HG03521 (cell line): Measurements from ENCODE around the gene CASQ1.

Source experiments
- ATAC-seq: cut with Tn5 transposase; IDR thresholded peaks from one replicate; pipeline ENCODE4 v1.9.1; 2021; ENCODE audit warnings: mild to moderate bottlenecking, moderate library complexity; ENCODE audit not compliant: unreplicated experiment

Gene CASQ1

DNA sequence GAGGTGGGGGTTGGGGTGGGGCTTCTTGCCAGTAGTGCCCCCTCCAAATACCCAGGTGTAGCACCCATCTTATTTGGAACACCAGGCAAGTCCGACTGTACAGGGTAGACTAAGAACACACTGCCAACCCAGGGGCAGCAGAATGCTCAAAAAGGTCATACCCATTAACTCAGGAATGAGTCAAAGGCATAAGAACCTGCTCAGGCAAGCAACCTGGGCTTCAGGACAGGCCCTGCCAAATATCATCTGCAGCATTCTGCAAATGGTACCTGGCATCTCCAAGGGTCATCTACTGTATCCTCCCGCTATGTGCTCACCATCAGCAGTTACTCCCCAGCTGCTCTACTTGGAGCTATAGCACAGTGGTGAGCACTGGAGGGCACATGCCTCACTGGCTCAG, 34.2 kb downstream of the CASQ1 start:
- ATAC-seq = no peak

DNA sequence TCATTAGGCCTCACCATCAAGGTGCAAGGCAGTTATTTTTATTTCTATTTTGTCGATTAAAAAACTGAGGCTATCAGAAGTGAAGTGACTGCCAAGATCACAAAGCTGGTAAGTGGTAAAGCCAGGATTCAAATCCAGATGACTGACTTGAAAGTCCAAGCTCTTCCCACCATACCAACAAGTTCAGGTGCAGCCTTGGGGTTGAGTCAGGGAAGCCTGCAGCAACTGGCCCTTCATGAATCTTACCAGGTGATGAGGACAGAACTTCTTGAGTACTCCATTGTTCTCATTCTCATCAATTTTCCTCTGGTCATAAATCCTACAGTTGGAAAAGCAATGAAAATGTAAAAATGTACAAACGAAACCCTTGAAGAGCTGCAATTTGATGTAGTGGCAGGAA, 35.0 kb downstream of the CASQ1 start:
- ATAC-seq = no peak

DNA sequence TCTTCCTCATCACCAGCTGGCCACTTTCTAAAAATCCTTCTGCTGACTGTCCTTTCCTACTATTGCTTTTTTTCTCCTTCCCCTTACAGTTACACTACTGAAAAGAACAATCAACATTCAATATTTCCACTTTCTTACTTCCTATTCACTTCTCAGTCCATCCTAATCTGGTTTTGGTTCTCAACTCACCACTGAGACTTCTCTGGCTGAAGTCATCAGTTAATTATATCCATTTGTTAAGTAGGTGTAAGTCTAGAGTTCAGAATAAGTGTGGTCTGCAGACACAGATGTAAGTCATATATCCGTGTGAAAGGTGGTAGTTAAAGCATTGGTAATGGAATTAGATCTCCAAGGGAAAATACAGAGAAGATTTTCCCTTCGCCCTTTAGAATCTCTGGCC, 36.2 kb downstream of the CASQ1 start:
- ATAC-seq = no peak

DNA sequence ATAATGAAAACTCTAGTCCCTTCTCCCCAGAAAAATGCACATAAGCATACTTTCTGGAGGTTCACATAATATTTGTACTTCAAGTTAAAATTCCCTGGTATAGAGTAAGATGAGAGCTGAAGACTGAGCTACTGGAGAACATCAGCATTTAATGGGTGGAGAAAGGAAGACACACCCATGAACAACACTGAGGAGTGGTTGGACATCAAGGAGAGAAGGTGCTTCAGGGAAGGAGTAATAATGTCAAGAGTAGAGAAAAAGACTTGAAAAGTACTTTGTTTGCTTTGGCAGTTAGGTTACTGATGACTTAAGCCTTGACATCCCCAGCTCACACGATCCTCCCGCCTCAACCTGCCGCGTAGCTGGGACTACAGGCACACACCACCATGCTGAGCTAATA, 36.7 kb downstream of the CASQ1 start:
- ATAC-seq = no peak

DNA sequence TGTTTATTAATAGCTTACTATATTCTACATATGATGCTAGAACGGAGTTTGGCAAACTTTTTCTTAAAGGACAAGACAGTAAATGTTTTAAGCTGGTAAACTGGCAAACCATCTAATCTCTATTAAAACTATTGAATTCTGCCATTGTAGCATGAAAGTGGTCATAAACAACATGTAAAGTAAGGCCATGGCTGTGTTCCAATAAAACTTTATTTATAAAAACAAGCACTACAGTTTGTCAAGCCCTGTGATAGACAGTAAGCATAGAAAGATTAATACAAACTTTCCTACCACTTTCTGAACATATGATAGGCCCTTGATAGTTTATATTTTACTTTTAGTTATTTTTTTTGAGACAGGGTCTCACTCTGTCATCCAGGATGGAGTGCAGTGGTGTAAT, 37.2 kb downstream of the CASQ1 start:
- no peak for ATAC-seq

DNA sequence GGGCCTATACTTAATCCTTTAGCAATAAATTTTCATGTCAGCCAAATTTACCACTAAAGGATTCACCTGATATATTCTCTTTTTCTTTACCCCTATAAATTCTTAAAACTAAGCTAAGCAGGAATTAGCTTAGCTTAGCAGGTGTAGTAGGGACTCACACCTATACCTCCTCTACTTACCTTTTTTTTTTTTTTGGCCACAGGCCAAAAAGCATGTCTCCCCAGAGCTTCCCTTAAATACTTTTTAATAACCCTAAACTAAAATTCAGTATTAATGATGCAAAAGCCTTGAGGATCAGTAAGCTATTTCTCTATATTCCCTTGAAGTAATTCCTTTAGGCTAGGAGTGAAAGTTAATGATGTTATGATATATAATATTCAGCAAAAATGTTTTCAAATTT, 38.1 kb downstream of the CASQ1 start:
- ATAC-seq = no peak

DNA sequence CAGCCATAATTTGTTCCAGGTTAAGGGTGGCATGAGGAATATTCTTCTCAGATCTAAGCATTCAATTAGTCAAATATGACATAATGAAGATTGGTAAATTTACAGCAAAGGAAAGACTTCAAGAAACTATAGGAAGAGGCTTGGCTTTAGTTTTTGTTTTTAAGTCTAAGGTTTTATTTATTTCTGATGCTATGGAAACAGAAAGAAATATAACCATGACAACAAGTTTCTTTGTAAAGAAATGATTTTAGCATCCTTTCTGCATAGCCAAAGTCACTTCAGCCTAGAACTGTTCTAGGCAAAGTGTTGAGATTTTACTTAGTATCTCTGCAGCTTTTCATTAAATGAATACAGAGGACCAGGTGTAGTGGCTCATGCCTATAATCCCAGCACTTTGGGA, 42.5 kb downstream of the CASQ1 start:
- no peak for ATAC-seq

DNA sequence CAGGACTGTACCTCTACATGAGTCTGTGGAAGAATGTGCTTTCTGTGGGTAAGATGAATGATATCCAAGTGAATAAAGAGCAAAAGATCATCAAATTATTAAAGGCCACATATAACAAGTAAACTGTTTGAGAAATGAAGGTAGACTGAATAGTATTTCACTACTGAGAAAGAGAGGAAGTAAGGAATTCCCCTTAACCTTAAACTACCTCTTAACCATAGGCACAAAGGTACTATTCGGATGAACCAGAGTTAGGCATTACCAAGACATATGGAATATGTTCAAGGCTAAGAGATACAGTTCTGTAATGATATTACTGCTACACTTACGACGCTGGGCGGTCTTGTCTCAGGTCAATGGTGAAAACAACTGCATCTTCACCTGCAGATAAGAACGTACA, 46.4 kb downstream of the CASQ1 start:
- no peak for ATAC-seq

DNA sequence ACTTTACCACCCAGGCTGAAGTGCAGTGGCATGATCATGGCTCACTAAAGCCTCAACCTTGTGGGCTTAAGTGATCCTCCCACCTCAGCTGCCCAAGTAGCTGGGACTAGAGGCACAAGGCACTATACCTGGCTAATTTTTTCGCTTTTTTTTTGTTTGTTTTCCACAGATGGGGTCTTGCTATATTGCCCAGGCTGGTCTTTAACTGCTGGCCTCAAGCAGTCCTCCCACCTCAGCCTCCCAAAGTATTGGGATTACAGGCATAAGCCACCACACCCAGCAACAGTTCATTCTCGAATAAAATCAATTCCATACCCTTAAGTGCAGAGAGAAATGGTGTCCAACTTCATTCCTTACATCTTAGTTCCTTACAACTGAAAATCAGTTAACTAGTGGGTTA, 47.2 kb downstream of the CASQ1 start:
- no peak for ATAC-seq

DNA sequence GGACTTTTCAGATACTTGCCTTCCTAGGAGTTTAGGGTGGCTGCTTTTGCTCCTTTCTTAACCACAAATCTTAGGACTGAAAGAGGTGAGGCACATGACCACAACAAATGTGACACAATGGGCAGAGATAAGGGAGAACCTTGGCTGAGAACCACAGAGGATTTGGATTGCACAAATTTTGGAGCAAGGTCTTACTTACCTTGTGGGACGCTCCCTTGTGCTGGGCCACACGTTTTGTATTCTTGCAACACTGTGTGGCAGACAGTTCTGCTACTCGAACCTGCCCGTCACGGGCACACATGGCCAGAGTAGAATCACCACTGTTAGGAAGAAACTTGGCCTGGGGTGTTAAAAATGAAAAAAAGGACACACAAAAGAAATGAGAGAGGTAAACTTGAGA, 48.0 kb downstream of the CASQ1 start:
- ATAC-seq = no peak

DNA sequence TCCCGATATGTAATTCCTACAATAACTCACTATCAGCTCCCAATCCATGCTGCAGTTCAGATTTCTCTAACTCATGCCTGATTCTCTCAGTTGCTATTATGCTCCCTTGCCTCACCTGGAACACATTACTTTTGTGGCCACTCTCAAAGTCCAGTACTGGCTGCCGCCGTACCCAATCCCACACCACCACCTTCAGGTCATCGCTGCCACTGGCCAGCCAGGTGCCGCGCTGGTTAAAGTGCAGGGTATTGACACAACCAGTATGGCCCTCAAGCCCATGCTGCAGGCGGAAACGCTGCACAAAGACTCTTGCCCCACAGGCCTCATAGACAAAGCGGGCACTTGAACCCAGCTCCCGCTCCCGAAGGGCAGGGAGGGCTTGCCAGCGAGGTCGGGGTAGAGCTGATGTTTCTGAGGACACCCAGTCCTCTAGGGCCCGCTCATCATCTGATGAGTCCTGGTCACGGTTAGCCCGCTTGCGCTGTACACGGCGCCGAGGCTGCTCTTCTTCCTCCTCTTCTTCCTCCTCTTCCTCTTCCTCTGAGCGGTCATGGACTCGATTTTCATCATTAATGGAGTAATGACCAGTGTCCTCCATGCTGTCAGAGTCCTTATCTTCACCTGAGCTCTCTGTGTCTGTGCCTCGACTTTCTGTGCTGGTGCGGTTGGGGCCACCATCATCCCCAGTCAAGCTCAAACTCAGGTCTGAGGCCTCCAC, 49.4 kb downstream of the CASQ1 start:
- ATAC-seq = no peak

DNA sequence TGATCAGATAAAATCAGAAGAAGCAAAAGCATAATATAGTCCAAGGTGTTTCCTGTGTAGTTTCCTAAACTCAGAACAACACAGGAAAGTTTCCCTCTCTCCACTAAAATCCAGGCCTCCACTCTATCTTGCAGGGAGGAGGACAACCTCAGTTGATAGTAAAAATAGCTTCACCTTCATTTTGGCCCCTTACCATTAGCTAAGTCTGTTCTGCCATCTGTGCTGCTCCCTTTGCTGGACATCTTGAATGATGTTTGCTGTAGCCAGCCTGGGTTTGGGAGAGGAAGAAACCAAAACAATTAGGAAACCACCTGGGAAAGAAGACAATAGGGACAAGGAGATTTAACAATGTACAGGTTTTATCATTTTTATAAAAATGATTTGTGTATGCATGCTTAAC, 53.4 kb downstream of the CASQ1 start:
- ATAC-seq = no peak

DNA sequence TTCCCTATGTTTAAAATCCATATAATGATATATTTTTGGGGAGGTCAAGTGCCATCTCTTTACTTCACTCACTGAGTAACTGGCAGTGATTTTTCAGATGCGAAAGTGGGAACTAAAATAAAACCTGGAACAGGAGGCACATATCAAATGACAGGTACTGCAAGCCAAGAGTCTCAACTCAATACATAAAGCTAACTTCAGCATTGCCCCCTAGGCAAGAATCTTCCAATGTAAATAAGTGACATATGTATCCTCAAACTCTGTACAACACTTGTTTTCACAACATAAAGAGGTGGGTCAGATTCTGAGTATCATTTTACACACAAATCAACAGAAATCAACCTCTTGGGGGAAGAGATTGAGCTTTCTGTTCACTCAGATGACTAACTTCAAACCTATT, 53.8 kb downstream of the CASQ1 start:
- no peak for ATAC-seq

DNA sequence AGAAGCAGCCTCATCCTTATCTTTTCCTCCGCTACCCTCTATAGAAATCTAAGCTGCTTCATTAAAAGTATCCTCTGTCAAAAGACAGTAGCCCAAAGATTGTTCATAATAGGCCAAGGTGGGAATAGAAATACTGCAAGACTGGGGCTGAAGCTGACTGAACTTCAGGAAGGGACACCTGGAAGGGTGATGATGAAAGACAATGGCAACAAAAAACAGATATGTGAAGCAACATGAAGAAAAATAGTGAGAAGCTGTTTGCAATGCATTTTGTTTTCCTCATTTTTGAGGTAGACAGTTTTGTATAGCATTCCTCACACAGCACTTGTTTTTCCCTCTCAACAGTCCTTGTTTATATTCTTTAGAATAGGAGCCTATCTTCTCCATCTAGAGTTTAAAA, 55.1 kb downstream of the CASQ1 start:
- ATAC-seq = no peak

DNA sequence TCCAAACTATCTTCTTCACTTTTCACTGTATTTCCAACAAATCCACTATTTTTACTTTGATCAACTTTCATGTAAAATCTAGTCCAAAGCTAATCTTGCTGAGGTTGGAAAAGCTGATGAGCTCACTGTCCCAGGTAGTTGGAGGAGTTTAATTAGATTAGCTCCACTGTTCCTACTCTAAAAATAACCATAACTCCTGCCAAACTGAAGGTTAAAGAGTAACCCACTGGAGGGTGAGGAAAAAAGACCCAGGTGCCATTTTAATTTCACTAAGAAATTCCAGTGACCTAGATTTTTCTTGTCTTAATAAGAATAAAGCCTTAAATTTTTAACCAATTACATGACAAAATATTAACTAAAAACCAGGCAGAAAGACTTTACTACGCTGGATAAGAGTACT, 56.7 kb downstream of the CASQ1 start:
- no peak for ATAC-seq

DNA sequence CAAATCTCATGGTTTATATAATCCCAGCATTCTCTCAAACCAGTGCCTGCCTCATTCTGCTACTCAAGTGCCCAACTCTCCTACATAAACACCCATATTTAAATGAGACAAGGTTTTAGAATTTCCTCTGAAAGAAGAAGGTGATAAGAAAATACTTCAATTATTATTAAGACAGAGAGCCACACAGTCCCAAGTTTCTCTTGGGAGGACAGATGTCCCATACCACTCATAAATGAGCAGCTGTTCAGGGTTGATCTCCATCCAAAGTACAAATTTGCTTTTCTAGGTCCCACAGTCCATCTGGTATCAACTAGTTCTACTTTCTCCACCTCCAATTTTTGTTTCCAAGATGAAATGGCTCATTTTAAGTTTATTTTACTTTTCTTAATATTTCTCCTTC, 60.6 kb downstream of the CASQ1 start:
- ATAC-seq = no peak
